ENCODE measurements around the gene ASIC4. TPM values are rescaled to one million over a fixed set of nuclear protein-coding genes. Genes with fewer than 3 reads are reported as not detected.

ASIC4 gene
- total and polyA plus RNA-seq, 2 of the 4 experiments (the other 2 are of a cell fraction): 0.10 TPM; not detected in 1

- H2AK5ac ChIP-seq (ENCODE audit: low read depth, low read length): peak overlapping the region; percentile 66; the same call in 1 of the 2 replicates
- peaks cover 10% of the 10 kb centered on the region for H3K4me1 ChIP-seq (ENCODE audit: control insufficient read depth, insufficient read depth, low read length)
- 0 out of 2 replicates have a peak, but pooled peaks have one; percentile 6 for TF ChIP-seq CTCF (conservative IDR thresholded peaks at IDR 0.05; ENCODE audit: low read depth, low read length)
- no peak for TF ChIP-seq USF2 (IDR thresholded peaks at IDR 0.05; ENCODE audit: low read depth, low read length)
- peaks cover 15% of the 10 kb centered on the region; the same call in 1 of the 2 replicates for H3K36me3 ChIP-seq (ENCODE audit: control insufficient read depth, insufficient read depth, low read length)
- WGBS, 2 experiments (ENCODE audit: extremely low coverage in 2 of 2, insufficient read length in 1 of 2): 10% methylated on average over 59 of the region's 95 CpGs; no CpG with 5 or more reads in 1 of the 2 experiments
- no peak overlapping the region; the same call in 1 of the 2 replicates for H4K91ac ChIP-seq (ENCODE audit: insufficient read depth, low read depth, low read length)
- peak overlapping the region; percentile 92 for H3K9ac ChIP-seq (ENCODE audit: low read depth, low read length)
- H3K79me1 ChIP-seq (ENCODE audit: low read depth in 1 of 2, low read length in 2 of 2): peaks cover 11 to 18% of the 10 kb centered on the region in 2 experiments
- H2BK15ac ChIP-seq (ENCODE audit: low read depth, low read length): no peak overlapping the region
- peak overlapping the region; percentile 97 for H2AFZ ChIP-seq (replicated peaks; ENCODE audit: low read length, poor library complexity)
- H3K9me3 ChIP-seq (ENCODE audit: control insufficient read depth, insufficient read depth, low read length): no peaks in the 10 kb centered on the region
- peak overlapping the region; percentile 33 for H4K5ac ChIP-seq (ENCODE audit: low read depth, low read length)
- peak overlapping the region; percentile 94 for H3K27ac ChIP-seq (ENCODE audit: insufficient read depth, low read length)
- BruUV-seq (replicated peaks): no TSS peak
- no peak overlapping the region for H3K56ac ChIP-seq (ENCODE audit: extremely low read depth, insufficient read depth, low read length)
- H3K4me2 ChIP-seq (ENCODE audit: low read depth, low read length): peak overlapping the region; percentile 75
- no peak overlapping the region for H3K18ac ChIP-seq (ENCODE audit: low read depth, low read length)
- intact Hi-C loops (cut with micrococcal nuclease): no loop called here
- H2BK20ac ChIP-seq (ENCODE audit: low read depth, low read length): no peak overlapping the region
- H4K20me1 ChIP-seq (ENCODE audit: insufficient read depth, low read length): peaks cover 8% of the 10 kb centered on the region; the same call in 1 of the 2 replicates
- CTCF ChIA-PET: no interaction called here
- H2AK9ac ChIP-seq (replicated peaks; ENCODE audit: low read depth, low read length, poor library complexity): peak overlapping the region; percentile 94
- POLR2A ChIA-PET (ENCODE audit: unreplicated experiment): no interaction called here
- H3K4me3 ChIP-seq (ENCODE audit: insufficient read depth, low read depth, low read length): peak overlapping the region; percentile 94
- ATAC-seq (ENCODE audit: low read depth) (peak; percentile 60), DNase-seq (peak; percentile 19)
- H3K14ac ChIP-seq (replicated peaks; ENCODE audit: low read depth, low read length): no peak overlapping the region; the same call in 1 of the 2 replicates
- 0 out of 2 replicates have a peak overlapping the region, but pooled peaks have one; percentile 8 for H2BK120ac ChIP-seq (ENCODE audit: low read depth, low read length)
- H3K4ac ChIP-seq (ENCODE audit: low read depth, low read length): peak overlapping the region; percentile 86
- H4K8ac ChIP-seq (ENCODE audit: low read depth in 2 of 2, low read length in 2 of 2): peak overlapping the region; percentile 67 to 82
- peaks cover 8% of the 10 kb centered on the region; the same call in 1 of the 2 replicates for H3K9me1 ChIP-seq (ENCODE audit: insufficient read depth, low read length)
- H3K27me3 ChIP-seq (ENCODE audit: control insufficient read depth, insufficient read depth, low read length): peaks cover 2% of the 10 kb centered on the region; the same call in 1 of the 2 replicates
- H2BK5ac ChIP-seq (ENCODE audit: low read depth, low read length, poor library complexity, severe bottlenecking): peak overlapping the region; percentile 81
- no peak overlapping the region for H3K23ac ChIP-seq (ENCODE audit: low read depth, low read length)
- dilution Hi-C loops (cut with HindIII; ENCODE audit: low sequenced_read_pairs, unreplicated experiment): no loop called here
- in situ Hi-C loops (cut with MboI; ENCODE audit: low sequenced_read_pairs): no loop called here
Measured at GRCh38 chr2:219570194-219570923, 56.1 kb downstream of the ASIC4 start.
